Cardiac septum (tissue), 1 donor: ENCODE data around the gene FCRLB. TPM values are rescaled to one million over a fixed set of nuclear protein-coding genes. Genes with fewer than 3 reads are reported as not detected.
"Not testable (repeated sequence)": the region's sequence is repeated elsewhere in the genome, so short reads cannot be mapped to it uniquely, and the experiment has no call there.

ENCODE experiments used
- DNase-seq: peaks from one replicate; pipeline ENCODE4 v3.0.0-alpha.2; 2020; ENCODE audit warnings: low spot score
- intact Hi-C: fragments of 100-400 bp; cut with DNase I; formaldehyde crosslinking; loops from one replicate; pipeline ENCODE4 v1.14.0; 2022
- long read RNA-seq: library from polyadenylated mRNA; unstranded; transcript quantifications from one replicate; pipeline ENCODE4 v2.0.0, GENCODE V29; 2021
- total RNA-seq: library from RNA; stranded (reverse); fragmentation: NEBNext Ultra II Directional; extraction: Animal tissue kit (Norgen Biotek cat#: 25700); gene quantifications from one replicate; pipeline ENCODE4 v1.2.1, GENCODE V29; 2021
- donor health status: DM: no; HTN: no; CAD: no.

The FCRLB gene
- total RNA-seq = 0.38 TPM
- long read RNA-seq, partial matches to known transcripts = 0 of 4 reads
- long read RNA-seq, other reads (novel, unspliced or antisense) = 0 of 4 reads

- DNase-seq = no peak
- intact Hi-C loops = no loop called here
Observed at GRCh38 chr1:161720956-161721737, at the start of gene FCRLB. FCRLB (plus strand) TSS chr1:161721544; CDS start chr1:161722673, 1,129 bp downstream.

- DNase-seq, intact Hi-C loops: not testable (repeated sequence)
Observed at GRCh38 chr1:161673437-161673836, 47.9 kb upstream of the FCRLB start.

- DNase-seq, intact Hi-C loops: not testable (repeated sequence)
Observed at GRCh38 chr1:161674447-161674846, 46.9 kb upstream of the FCRLB start.

GRCh38 chr1:161674908-161675307 is 46.4 kb upstream of the FCRLB start:
- DNase-seq, intact Hi-C loops: not testable (repeated sequence)

- no peak for DNase-seq
- intact Hi-C loops = no loop called here
Observed at GRCh38 chr1:161676441-161676840, 44.9 kb upstream of the FCRLB start.

- DNase-seq = no peak
- intact Hi-C loops = no loop called here
Observed at GRCh38 chr1:161676958-161677689, 44.2 kb upstream of the FCRLB start.

- no peak for DNase-seq
- intact Hi-C loops = no loop called here
Observed at GRCh38 chr1:161678500-161678899, 42.8 kb upstream of the FCRLB start.

GRCh38 chr1:161681879-161682278 is 39.5 kb upstream of the FCRLB start:
- intact Hi-C loops = no loop called here
- DNase-seq = no peak

- DNase-seq = no peak
Observed at GRCh38 chr1:161688946-161689345, 32.4 kb upstream of the FCRLB start.

GRCh38 chr1:161691846-161692245 is 29.5 kb upstream of the FCRLB start:
- no peak for DNase-seq
- intact Hi-C loops = no loop called here

More at GRCh38 chr1:161688946-161689345, 32.4 kb upstream of the FCRLB start:
- intact Hi-C loops = no loop called here

GRCh38 chr1:161693020-161693712 is 28.2 kb upstream of the FCRLB start:
- DNase-seq, intact Hi-C loops: not testable (repeated sequence)

GRCh38 chr1:161698302-161698701 is 23.0 kb upstream of the FCRLB start:
- intact Hi-C loops, DNase-seq: not testable (repeated sequence)

- no peak for DNase-seq
Observed at GRCh38 chr1:161702250-161702649, 19.1 kb upstream of the FCRLB start.

GRCh38 chr1:161705537-161705936 is 15.8 kb upstream of the FCRLB start:
- DNase-seq = no peak
- intact Hi-C loops = no loop called here

More at GRCh38 chr1:161702250-161702649, 19.1 kb upstream of the FCRLB start:
- intact Hi-C loops = no loop called here

GRCh38 chr1:161706113-161706481 is 15.2 kb upstream of the FCRLB start:
- no peak for DNase-seq
- intact Hi-C loops = no loop called here

- DNase-seq = no peak
Observed at GRCh38 chr1:161706482-161707347, 14.6 kb upstream of the FCRLB start, which contains the start of gene FCRLA. FCRLA (plus strand) TSS chr1:161707229; CDS start chr1:161707265, 36 bp downstream.

GRCh38 chr1:161707503-161707902 is 13.8 kb upstream of the FCRLB start:
- intact Hi-C loops = no loop called here
- no peak for DNase-seq

More at GRCh38 chr1:161706482-161707347, 14.6 kb upstream of the FCRLB start, which contains the start of gene FCRLA:
- intact Hi-C loops = no loop called here

- no peak for DNase-seq
- intact Hi-C loops = no loop called here
Observed at GRCh38 chr1:161709373-161709772, 12.0 kb upstream of the FCRLB start.

- intact Hi-C loops = no loop called here
- no peak for DNase-seq
Observed at GRCh38 chr1:161710560-161710959, 10.8 kb upstream of the FCRLB start.
